Measurements from ENCODE around the gene ACADL.

- TF ChIP-seq CTCF (IDR thresholded peaks at IDR 0.05) = no peak
- no peak for TF ChIP-seq POLR2A (IDR thresholded peaks at IDR 0.05; ENCODE audit: low read depth)
Observed at GRCh38 chr2:210199854-210200253, 25.4 kb downstream of the ACADL start.

Data from esophagus muscularis mucosa (tissue), 3 donors.